NCI-H446 (cell line): Measurements from ENCODE around the gene BBOF1.

Experiments
- DNase-seq, 2 experiments: peaks; one replicate each; lab custom pipeline; 2025; lab: John Stamatoyannopoulos, UW

The BBOF1 gene

GRCh38 chr14:74089251-74090020, 70.3 kb downstream of the BBOF1 start:
- no peak for DNase-seq

DNA sequence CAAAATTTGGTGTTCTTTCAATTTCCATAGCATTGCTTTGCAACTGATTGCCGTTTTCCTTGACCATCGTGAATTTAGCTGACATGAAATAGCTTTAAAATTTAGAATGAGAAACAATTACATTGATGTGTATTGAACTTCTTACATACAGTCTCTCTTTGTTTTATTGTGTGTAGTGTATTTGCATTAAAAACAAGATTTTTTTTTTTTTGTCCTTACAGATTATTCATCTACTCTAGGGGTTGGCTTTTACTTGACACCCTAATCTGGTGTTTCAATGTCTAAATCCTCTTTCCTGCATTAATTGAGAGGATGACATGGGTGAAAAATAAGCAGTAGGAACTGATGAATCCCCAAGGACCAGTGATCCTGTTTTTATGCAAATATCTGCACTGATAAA, 86.2 kb downstream of the BBOF1 start:
- DNase-seq, result no peak

- no peak for DNase-seq
These were observed 90.2 kb downstream of the BBOF1 start for GRCh38 chr14:74109369-74109768.

GRCh38 chr14:74111395-74112216, 92.5 kb downstream of the BBOF1 start:
- DNase-seq, result peak; percentile 36 to 67
